ENCODE results near the gene MIEF2. TPM values are rescaled to one million over a fixed set of nuclear protein-coding genes. Genes with fewer than 3 reads are reported as not detected.

Gene MIEF2
- total RNA-seq, 6 experiments from 2014 or later, result 5.9 to 10.6 (median 7.1) TPM

DNA sequence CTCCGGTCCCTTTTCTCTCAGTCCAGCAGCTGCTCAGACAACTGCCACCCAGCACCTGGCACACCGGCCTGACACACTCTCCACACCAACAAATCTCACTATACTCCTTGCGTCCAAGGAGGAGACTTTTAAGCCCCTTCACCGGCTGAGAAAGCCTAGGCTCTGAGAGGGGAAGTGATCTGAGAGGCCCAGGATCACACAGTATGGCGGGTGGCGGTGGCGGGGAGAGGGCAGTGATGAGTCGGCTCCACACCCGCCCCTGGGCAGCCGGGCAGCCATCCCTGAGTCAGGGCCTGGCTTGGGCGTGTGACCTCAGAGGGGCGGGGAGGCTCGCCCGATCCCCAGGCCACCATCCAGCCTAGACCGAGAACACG lies 2.5 kb upstream of the MIEF2 start:
- Histone ChIP-seq H3K9me3 (no peaks in the 10 kb centered on the region), H3K4me3 (peak overlapping the region; percentile 83 to 100 (median 97)), H3K27ac (peak overlapping the region; percentile 76 to 92 (median 89)), H3K36me3 (peaks cover 0 to 36% (median 10%) of the 10 kb centered on the region in 4 donors), H3K27me3 (no peaks in the 10 kb centered on the region), H3K4me1 (peaks cover 0 to 35% (median 13%) of the 10 kb centered on the region in 4 donors)
- DNase-seq (peak; percentile 79 to 84 (median 83)), ATAC-seq (peak; percentile 62 to 69 (median 68))
- intact Hi-C loops (cut with DNase I), result loop anchor here in 1 of 2 donors (10.0 kb wide), 1 partner anchor 57 kb away; the partner anchor contains the start of genes SMCR8 and TOP3A
- WGBS (ENCODE audit: insufficient coverage, low coverage, low lambda C conversion rate, missing lambda C conversion rate), result 2% methylated on average over 10 of the region's 16 CpGs
- TF ChIP-seq POLR2A (IDR thresholded peaks at IDR 0.05), result no peak

DNA sequence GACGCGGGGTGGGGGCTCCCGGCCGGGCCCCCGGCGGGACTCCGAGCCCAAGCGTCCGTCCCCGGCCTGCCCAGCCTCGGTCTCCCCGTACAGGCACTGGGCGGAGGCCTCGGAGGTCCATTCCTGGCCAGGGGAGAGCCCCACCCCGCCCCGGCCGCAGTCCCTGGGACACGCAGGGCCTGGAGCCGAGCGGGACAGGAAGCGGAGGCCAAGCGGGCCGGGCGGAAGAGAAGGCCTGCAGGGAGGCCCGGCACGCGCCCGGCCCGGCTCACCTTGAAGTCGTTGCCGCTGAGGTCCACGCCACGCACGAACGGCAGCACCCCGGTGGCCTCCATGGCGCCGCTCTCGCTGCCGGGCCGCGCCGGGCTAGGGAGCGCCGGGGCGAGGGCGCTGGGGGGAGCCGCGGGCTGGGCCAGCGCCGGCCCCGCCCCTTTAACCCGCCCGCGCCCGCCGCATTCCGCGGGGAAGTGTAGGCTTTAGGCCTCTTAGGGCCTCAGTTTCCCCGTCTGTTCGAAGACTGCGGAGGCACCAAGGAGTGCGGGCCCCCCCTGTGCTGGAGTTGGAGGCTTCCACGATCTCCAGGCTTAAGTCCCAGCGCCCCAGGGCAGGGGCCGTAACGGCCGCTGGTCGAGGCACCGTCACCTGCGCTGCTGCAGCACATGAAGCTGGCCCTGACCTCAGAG lies 2.0 kb upstream of the MIEF2 start, which contains the start of gene FLII:
FLII (minus strand) TSS at position 383 of the 683 bp plus-strand sequence; CDS start at position 335, 48 bp downstream.
- Histone ChIP-seq H3K27me3 (no peaks in the 10 kb centered on the region), H3K27ac (peak within 1 kb of the TSS; percentile 76 to 92 (median 89)), H3K36me3 (peaks cover 0 to 36% (median 8%) of the 10 kb centered on the region in 4 donors), H3K4me3 (peak within 1 kb of the TSS; percentile 83 to 100 (median 97)), H3K9me3 (no peaks in the 10 kb centered on the region), H3K4me1 (peaks cover 0 to 30% (median 13%) of the 10 kb centered on the region in 4 donors)
- ATAC-seq, result peak; percentile 46 to 74 (median 60)
- TF ChIP-seq, protein P1, sequence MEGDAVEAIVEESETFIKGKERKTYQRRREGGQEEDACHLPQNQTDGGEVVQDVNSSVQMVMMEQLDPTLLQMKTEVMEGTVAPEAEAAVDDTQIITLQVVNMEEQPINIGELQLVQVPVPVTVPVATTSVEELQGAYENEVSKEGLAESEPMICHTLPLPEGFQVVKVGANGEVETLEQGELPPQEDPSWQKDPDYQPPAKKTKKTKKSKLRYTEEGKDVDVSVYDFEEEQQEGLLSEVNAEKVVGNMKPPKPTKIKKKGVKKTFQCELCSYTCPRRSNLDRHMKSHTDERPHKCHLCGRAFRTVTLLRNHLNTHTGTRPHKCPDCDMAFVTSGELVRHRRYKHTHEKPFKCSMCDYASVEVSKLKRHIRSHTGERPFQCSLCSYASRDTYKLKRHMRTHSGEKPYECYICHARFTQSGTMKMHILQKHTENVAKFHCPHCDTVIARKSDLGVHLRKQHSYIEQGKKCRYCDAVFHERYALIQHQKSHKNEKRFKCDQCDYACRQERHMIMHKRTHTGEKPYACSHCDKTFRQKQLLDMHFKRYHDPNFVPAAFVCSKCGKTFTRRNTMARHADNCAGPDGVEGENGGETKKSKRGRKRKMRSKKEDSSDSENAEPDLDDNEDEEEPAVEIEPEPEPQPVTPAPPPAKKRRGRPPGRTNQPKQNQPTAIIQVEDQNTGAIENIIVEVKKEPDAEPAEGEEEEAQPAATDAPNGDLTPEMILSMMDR (IDR thresholded peaks at IDR 0.05), result peak in 1 of 4 donors; percentile 4
- peak; percentile 71 for TF ChIP-seq POLR2A (IDR thresholded peaks at IDR 0.05)
- intact Hi-C loops (cut with DNase I), result loop anchor here in 1 of 2 donors (10.0 kb wide), 1 partner anchor 56 kb away; the partner anchor contains the start of genes SMCR8 and TOP3A
- WGBS (ENCODE audit: insufficient coverage, low coverage, low lambda C conversion rate, missing lambda C conversion rate), result 0% methylated on average over 6 of the region's 71 CpGs
- peak; percentile 70 to 76 (median 72) for DNase-seq

DNA sequence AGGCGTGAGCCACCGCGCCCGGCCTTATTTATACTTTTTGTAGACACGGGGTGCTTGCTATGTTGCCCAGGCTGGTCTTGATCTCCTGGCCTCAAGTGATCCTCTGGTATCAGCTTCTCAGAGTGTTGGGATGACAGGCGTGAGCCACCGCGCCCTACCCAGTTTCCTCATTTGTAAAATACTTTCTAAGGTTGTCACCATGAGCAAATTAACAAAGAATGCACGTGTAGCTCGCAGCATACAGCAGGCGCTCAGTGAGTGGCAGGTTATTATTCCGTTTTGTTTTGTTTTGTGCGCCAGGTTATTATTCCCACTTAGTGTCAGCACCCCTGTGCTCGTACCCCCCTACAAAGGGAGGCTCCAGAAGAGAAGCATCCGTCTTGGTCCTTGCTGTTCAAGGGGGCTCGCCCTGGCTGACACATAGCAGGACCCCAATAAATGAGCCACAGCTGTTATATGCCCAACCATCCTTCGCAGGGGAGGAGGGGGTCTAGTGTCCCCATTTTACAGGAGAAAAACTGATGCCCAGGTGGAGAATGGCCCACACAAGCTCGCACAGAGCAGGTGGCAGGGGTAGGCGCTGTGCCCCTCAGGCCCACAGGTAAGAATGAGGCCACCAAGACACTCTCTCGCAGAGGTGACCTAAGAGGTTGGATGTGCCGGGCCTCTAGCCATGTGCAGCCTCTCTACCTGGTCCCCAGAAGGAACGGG lies 686 bp upstream of the MIEF2 start:
- DNase-seq (no peak), ATAC-seq (no peak)
- Histone ChIP-seq H3K9me3 (no peaks in the 10 kb centered on the region), H3K27me3 (no peaks in the 10 kb centered on the region), H3K4me1 (peaks cover 0 to 29% (median 13%) of the 10 kb centered on the region in 4 donors), H3K4me3 (peak overlapping the region; percentile 77 to 98 (median 90)), H3K36me3 (peaks cover 0 to 36% (median 2%) of the 10 kb centered on the region in 4 donors), H3K27ac (peak overlapping the region in 2 of 3 donors; percentile 65 to 72)
- TF ChIP-seq, protein P1 (IDR thresholded peaks at IDR 0.05), result no peak
- no peak for TF ChIP-seq POLR2A (IDR thresholded peaks at IDR 0.05)
- 57% methylated on average over 12 of the region's 22 CpGs for WGBS (ENCODE audit: insufficient coverage, low coverage, low lambda C conversion rate, missing lambda C conversion rate)
- intact Hi-C loops (cut with DNase I), result loop anchor here in 1 of 2 donors (10.0 kb wide), 1 partner anchor 55 kb away; the partner anchor contains the start of genes SMCR8 and TOP3A

DNA sequence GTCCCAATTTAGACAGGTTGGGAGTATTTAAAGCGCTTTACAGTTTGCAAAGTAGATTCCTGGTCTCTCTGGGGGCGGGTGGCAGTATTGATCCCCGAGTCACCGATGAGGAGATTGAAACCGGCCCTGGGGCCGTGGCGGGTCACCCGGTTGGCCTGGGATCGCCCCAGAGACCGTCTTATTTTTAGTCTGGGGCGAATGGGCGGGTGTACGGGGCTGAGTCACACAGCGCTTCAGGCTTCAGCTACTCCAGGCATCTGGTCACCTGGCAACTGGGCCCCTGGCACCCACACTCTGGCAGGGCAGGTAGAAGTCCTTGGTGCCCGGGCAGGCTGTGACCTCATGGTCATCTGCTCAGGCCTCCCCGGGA lies 669 bp downstream of the MIEF2 start:
- ATAC-seq, result peak; percentile 44 to 68 (median 57)
- WGBS (ENCODE audit: insufficient coverage, low coverage, low lambda C conversion rate, missing lambda C conversion rate), result 0% methylated on average over 3 of the region's 16 CpGs
- peaks cover 0 to 32% (median 3%) of the 10 kb centered on the region in 4 donors for H3K36me3 ChIP-seq
- DNase-seq, result peak; percentile 87 to 89 (median 89)
- peaks cover 0 to 29% (median 13%) of the 10 kb centered on the region in 4 donors for H3K4me1 ChIP-seq
- intact Hi-C loops (cut with DNase I), result no loop called here
- H3K9me3 ChIP-seq, result no peaks in the 10 kb centered on the region
- no peak for TF ChIP-seq POLR2A (IDR thresholded peaks at IDR 0.05)
- TF ChIP-seq, protein P1 (IDR thresholded peaks at IDR 0.05), result no peak
- peak overlapping the region; percentile 77 to 98 (median 90) for H3K4me3 ChIP-seq
- peak overlapping the region; percentile 64 to 72 (median 65) for H3K27ac ChIP-seq
- no peaks in the 10 kb centered on the region for H3K27me3 ChIP-seq

All from right lobe of liver (tissue), 6 donors.